ENCODE results near the gene FASLG.
"Not testable (repeated sequence)": the region's sequence is repeated elsewhere in the genome, so short reads cannot be mapped to it uniquely, and the experiment has no call there.

The FASLG gene

GRCh38 chr1:172658871-172659453 lies at the start of gene FASLG:
TSS of gene FASLG (plus strand) at chr1:172659103. CDS start at chr1:172659202, 99 bp downstream.
- no peak for DNase-seq

GRCh38 chr1:172609528-172609927 lies 49.4 kb upstream of the FASLG start:
- DNase-seq, result no peak

- DNase-seq, result no peak
These were observed 46.4 kb upstream of the FASLG start for GRCh38 chr1:172612478-172612877.

GRCh38 chr1:172613294-172613693 lies 45.6 kb upstream of the FASLG start:
- no peak for DNase-seq

GRCh38 chr1:172616195-172616594 lies 42.7 kb upstream of the FASLG start:
- DNase-seq, result no peak

- DNase-seq, result no peak
These were observed 42.3 kb upstream of the FASLG start for GRCh38 chr1:172616636-172617035.

- not testable (repeated sequence) for DNase-seq
These were observed 38.3 kb upstream of the FASLG start for GRCh38 chr1:172620603-172621002.

GRCh38 chr1:172622541-172622940 lies 36.4 kb upstream of the FASLG start:
- DNase-seq, result no peak

- no peak for DNase-seq
These were observed 35.2 kb upstream of the FASLG start for GRCh38 chr1:172623748-172624147.

- no peak for DNase-seq
These were observed 32.1 kb upstream of the FASLG start for GRCh38 chr1:172626845-172627244.

GRCh38 chr1:172627702-172628101 lies 31.2 kb upstream of the FASLG start:
- DNase-seq, result no peak

GRCh38 chr1:172628401-172628800 lies 30.5 kb upstream of the FASLG start:
- no peak for DNase-seq

- no peak for DNase-seq
These were observed 29.7 kb upstream of the FASLG start for GRCh38 chr1:172629170-172629569.

GRCh38 chr1:172629638-172630037 lies 29.3 kb upstream of the FASLG start:
- DNase-seq, result no peak

GRCh38 chr1:172630056-172630818 lies 28.7 kb upstream of the FASLG start:
- no peak for DNase-seq

GRCh38 chr1:172630868-172631267 lies 28.0 kb upstream of the FASLG start:
- no peak for DNase-seq

- no peak for DNase-seq
These were observed 21.4 kb upstream of the FASLG start for GRCh38 chr1:172637522-172637921.

- DNase-seq, result no peak
These were observed 20.7 kb upstream of the FASLG start for GRCh38 chr1:172638249-172638648.

GRCh38 chr1:172638885-172639831 lies 19.7 kb upstream of the FASLG start:
- no peak for DNase-seq

- no peak for DNase-seq
These were observed 18.8 kb upstream of the FASLG start for GRCh38 chr1:172640111-172640510.

- DNase-seq, result no peak
These were observed 17.4 kb upstream of the FASLG start for GRCh38 chr1:172641492-172641891.

GRCh38 chr1:172642970-172643369 lies 15.9 kb upstream of the FASLG start:
- no peak for DNase-seq

- DNase-seq, result no peak
These were observed 12.2 kb upstream of the FASLG start for GRCh38 chr1:172646653-172647052.
